ENCODE measurements around the gene IL9. TPM values are rescaled to one million over a fixed set of nuclear protein-coding genes. Genes with fewer than 3 reads are reported as not detected.

IL9 gene
- total RNA-seq, 1 donor, result not detected

DNA sequence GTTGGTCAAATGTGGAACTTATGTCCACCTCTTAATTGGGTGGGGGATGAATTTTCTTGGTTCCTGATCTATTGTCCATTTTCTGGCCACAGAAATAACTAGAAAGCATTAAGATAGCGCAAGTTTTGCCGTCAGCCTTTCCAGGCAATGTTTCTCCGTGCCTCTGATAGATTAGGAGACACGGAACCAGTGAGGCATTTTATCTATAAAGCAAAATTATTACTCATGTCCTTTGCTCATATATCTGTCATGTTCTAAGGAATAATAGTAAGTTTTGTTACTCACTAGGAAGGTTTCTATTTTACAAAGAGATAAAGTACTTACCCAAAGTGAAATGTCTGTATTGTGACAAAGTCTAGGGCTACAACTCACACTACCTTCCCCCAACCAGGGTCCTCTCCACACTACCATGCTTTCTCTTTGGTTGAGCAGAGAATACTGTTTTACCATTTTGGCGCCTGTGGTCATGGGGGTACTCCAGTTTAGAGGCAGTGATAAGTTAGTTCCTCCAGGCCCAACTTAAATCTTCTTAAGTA lies 19.9 kb upstream of the IL9 start:
- TF ChIP-seq, protein P1, sequence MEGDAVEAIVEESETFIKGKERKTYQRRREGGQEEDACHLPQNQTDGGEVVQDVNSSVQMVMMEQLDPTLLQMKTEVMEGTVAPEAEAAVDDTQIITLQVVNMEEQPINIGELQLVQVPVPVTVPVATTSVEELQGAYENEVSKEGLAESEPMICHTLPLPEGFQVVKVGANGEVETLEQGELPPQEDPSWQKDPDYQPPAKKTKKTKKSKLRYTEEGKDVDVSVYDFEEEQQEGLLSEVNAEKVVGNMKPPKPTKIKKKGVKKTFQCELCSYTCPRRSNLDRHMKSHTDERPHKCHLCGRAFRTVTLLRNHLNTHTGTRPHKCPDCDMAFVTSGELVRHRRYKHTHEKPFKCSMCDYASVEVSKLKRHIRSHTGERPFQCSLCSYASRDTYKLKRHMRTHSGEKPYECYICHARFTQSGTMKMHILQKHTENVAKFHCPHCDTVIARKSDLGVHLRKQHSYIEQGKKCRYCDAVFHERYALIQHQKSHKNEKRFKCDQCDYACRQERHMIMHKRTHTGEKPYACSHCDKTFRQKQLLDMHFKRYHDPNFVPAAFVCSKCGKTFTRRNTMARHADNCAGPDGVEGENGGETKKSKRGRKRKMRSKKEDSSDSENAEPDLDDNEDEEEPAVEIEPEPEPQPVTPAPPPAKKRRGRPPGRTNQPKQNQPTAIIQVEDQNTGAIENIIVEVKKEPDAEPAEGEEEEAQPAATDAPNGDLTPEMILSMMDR (IDR thresholded peaks at IDR 0.05; ENCODE audit: insufficient read depth, low read depth, low read length), result no peak
- DNase-seq (ENCODE audit: low read depth), result no peak
- no peak overlapping the region for H3K4me3 ChIP-seq (ENCODE audit: low read depth, low read length)

DNA sequence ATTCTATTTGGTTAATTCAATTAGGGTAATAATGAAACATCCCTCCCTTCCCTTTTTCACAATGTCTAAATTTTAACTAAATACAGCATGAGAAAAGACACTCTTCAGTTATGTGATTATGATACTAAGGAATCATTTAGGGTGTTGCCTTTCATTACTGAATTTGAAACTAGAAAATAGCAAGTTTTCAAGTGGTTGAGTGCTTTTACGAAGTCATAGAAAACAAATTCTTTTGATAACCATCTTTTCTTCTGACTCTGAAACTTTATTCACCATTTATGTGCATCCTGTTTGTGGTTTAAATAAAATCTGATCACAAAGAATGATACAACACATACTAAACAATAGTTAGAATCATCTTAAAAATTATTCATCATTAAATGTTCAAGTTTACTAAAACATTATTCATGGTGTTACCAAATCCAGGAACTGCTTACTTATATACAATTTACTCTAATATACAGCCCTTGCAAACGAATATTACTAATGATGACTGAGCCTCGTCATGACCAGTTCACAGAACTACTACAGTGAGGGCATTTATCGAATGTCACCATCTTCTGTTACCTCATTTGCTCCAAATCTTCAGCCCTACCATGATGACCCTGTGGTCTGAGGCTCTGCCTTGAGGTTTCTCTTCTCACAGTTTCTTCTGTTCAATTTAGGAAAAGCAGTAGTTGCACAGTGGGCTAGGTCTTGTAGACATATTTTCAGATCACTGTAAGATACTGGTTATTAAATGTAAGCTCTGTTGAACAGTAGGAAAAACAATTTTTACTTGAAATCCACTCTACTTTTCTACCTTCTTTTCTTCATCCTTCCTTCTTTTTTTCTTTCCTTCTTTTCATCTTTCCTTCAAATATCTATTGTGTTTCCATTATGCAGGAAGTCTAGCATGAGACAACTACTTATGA lies 18.3 kb upstream of the IL9 start:
- DNase-seq (ENCODE audit: low read depth), result no peak
- H3K4me3 ChIP-seq (ENCODE audit: low read depth, low read length), result no peak overlapping the region
- TF ChIP-seq, protein P1 (IDR thresholded peaks at IDR 0.05; ENCODE audit: insufficient read depth, low read depth, low read length), result no peak

GRCh38 chr5:135905144-135905543 lies 9.5 kb upstream of the IL9 start:
- DNase-seq (ENCODE audit: low read depth), result no peak
- TF ChIP-seq, protein P1 (IDR thresholded peaks at IDR 0.05; ENCODE audit: insufficient read depth, low read depth, low read length), result no peak
- H3K4me3 ChIP-seq (ENCODE audit: low read depth, low read length), result no peak overlapping the region

DNA sequence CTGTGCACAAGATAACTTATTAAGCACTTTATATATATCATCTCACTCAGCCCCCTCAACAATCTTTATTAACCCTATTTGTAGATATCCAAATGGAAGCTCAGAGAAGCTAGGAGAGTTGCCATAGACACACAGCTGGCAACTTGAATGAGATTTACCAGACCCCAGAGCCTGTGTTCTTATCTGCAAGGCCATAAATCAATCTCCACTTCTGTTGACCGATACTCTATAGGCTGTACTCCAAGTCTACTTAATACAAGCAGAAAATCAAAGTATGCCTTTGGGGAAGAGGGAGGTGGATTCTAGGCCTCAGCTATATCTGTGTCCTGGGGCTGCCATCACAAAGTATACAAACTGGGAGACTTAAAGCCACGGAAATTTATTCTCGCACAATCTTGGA lies 6.0 kb upstream of the IL9 start:
- DNase-seq (ENCODE audit: low read depth), result no peak
- H3K4me3 ChIP-seq (ENCODE audit: low read depth, low read length), result no peak overlapping the region
- TF ChIP-seq, protein P1 (IDR thresholded peaks at IDR 0.05; ENCODE audit: insufficient read depth, low read depth, low read length), result no peak

- TF ChIP-seq, protein P1 (IDR thresholded peaks at IDR 0.05; ENCODE audit: insufficient read depth, low read depth, low read length), result no peak
- no peak for DNase-seq (ENCODE audit: low read depth)
- no peak overlapping the region for H3K4me3 ChIP-seq (ENCODE audit: low read depth, low read length)
Measured at GRCh38 chr5:135900276-135900675, 4.6 kb upstream of the IL9 start.

GRCh38 chr5:135898651-135899050 lies 3.0 kb upstream of the IL9 start:
- TF ChIP-seq, protein P1 (IDR thresholded peaks at IDR 0.05; ENCODE audit: insufficient read depth, low read depth, low read length), result no peak
- no peak for DNase-seq (ENCODE audit: low read depth)
- no peak overlapping the region for H3K4me3 ChIP-seq (ENCODE audit: low read depth, low read length)
